ENCODE results near the gene MFAP1. TPM values are rescaled to one million over a fixed set of nuclear protein-coding genes. Genes with fewer than 3 reads are reported as not detected.

MFAP1 gene
- polyA plus RNA-seq, 1 donor from 2014 or later: 37.7 TPM

GRCh38 chr15:43789409-43789808 lies 35.1 kb downstream of the MFAP1 start:
- H3K9ac ChIP-seq (ENCODE audit: low read length): no peak overlapping the region
- no peaks in the 10 kb centered on the region for H3K27me3 ChIP-seq (ENCODE audit: insufficient read depth, low read depth, low read length)
- H3K27ac ChIP-seq (ENCODE audit: low read length): no peak overlapping the region
- no peak overlapping the region for H3K4me2 ChIP-seq (ENCODE audit: low read length)
- H3K36me3 ChIP-seq (ENCODE audit: insufficient read depth, low read length): peaks cover 4% of the 10 kb centered on the region
- H3K9me2 ChIP-seq (ENCODE audit: insufficient read depth, low read length): no peaks in the 10 kb centered on the region
- no peaks in the 10 kb centered on the region for H4K20me1 ChIP-seq (ENCODE audit: insufficient read depth)
- no peak overlapping the region for H3K4me3 ChIP-seq (ENCODE audit: low read length)
- no peaks in the 10 kb centered on the region for H3K9me3 ChIP-seq (ENCODE audit: low read length)
- no peak for TF ChIP-seq TAF1 (IDR thresholded peaks at IDR 0.05; ENCODE audit: low read depth)
- TF ChIP-seq SMC3 (conservative IDR thresholded peaks at IDR 0.05; ENCODE audit: poor library complexity): no peak
- no peak for TF ChIP-seq POLR2AphosphoS5 (IDR thresholded peaks at IDR 0.05)
- TF ChIP-seq, protein P1, sequence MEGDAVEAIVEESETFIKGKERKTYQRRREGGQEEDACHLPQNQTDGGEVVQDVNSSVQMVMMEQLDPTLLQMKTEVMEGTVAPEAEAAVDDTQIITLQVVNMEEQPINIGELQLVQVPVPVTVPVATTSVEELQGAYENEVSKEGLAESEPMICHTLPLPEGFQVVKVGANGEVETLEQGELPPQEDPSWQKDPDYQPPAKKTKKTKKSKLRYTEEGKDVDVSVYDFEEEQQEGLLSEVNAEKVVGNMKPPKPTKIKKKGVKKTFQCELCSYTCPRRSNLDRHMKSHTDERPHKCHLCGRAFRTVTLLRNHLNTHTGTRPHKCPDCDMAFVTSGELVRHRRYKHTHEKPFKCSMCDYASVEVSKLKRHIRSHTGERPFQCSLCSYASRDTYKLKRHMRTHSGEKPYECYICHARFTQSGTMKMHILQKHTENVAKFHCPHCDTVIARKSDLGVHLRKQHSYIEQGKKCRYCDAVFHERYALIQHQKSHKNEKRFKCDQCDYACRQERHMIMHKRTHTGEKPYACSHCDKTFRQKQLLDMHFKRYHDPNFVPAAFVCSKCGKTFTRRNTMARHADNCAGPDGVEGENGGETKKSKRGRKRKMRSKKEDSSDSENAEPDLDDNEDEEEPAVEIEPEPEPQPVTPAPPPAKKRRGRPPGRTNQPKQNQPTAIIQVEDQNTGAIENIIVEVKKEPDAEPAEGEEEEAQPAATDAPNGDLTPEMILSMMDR (IDR thresholded peaks at IDR 0.05; ENCODE audit: poor library complexity, severe bottlenecking): no peak
- TF ChIP-seq EZH2 (IDR thresholded peaks at IDR 0.05; ENCODE audit: borderline replicate concordance, insufficient read depth, low read length, poor library complexity, severe bottlenecking): no peak
- no peak for TF ChIP-seq EP300 (conservative IDR thresholded peaks at IDR 0.05; ENCODE audit: poor library complexity, severe bottlenecking)
- peaks cover 13% of the 10 kb centered on the region for H3K79me2 ChIP-seq (replicated peaks; ENCODE audit: insufficient read depth, low read length)
- no peaks in the 10 kb centered on the region for H3F3A ChIP-seq (ENCODE audit: insufficient read depth, low read length, poor library complexity, severe bottlenecking)
- no peak overlapping the region for H2AFZ ChIP-seq (ENCODE audit: low read depth, low read length)

DNA sequence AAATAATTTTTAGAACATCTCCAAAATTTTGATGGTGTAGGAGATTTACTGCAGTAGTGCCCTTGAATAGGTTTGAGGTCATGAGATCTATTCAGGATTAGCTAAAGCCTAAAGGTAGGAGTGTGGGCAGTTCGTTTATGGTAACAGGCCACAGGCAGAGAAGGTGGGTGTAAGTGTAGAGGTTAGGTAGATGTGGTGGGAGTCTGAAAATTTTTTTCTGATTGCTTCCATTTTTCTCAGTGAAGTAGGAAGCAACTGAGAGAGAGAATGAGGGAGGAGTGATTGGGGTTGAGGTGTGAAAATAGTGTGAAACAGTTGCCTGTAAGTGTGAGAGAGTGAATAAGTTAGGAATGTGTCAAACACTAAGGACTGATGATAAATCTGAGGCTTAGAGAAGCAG lies 45.5 kb downstream of the MFAP1 start:
- H2AFZ ChIP-seq (ENCODE audit: low read depth, low read length): no peak overlapping the region
- H3K9me2 ChIP-seq (ENCODE audit: insufficient read depth, low read length): no peaks in the 10 kb centered on the region
- TF ChIP-seq, protein P1 (IDR thresholded peaks at IDR 0.05; ENCODE audit: poor library complexity, severe bottlenecking): no peak
- TF ChIP-seq RAD21 (conservative IDR thresholded peaks at IDR 0.05) (no peak), MXI1 (conservative IDR thresholded peaks at IDR 0.05; ENCODE audit: poor library complexity, severe bottlenecking) (no peak), TAF1 (IDR thresholded peaks at IDR 0.05; ENCODE audit: low read depth) (no peak), EP300 (conservative IDR thresholded peaks at IDR 0.05; ENCODE audit: poor library complexity, severe bottlenecking) (no peak), REST (IDR thresholded peaks at IDR 0.05; ENCODE audit: borderline replicate concordance) (no peak), SMC3 (conservative IDR thresholded peaks at IDR 0.05; ENCODE audit: poor library complexity) (no peak), EZH2 (IDR thresholded peaks at IDR 0.05; ENCODE audit: borderline replicate concordance, insufficient read depth, low read length, poor library complexity, severe bottlenecking) (no peak), POLR2AphosphoS5 (IDR thresholded peaks at IDR 0.05) (no peak)
- no peak overlapping the region for H3K4me3 ChIP-seq (ENCODE audit: low read length)
- H4K20me1 ChIP-seq (ENCODE audit: insufficient read depth): no peaks in the 10 kb centered on the region
- peaks cover 18% of the 10 kb centered on the region for H3K27me3 ChIP-seq (ENCODE audit: insufficient read depth, low read depth, low read length)
- no peaks in the 10 kb centered on the region for H3K36me3 ChIP-seq (ENCODE audit: insufficient read depth, low read length)
- no peak overlapping the region for H3K27ac ChIP-seq (ENCODE audit: low read length)
- H3K79me2 ChIP-seq (replicated peaks; ENCODE audit: insufficient read depth, low read length): no peaks in the 10 kb centered on the region
- H3F3A ChIP-seq (ENCODE audit: insufficient read depth, low read length, poor library complexity, severe bottlenecking): no peaks in the 10 kb centered on the region
- H3K4me2 ChIP-seq (ENCODE audit: low read length): no peak overlapping the region
- no peak overlapping the region for H3K9ac ChIP-seq (ENCODE audit: low read length)
- no peaks in the 10 kb centered on the region for H3K9me3 ChIP-seq (ENCODE audit: low read length)

All from neural cell (in vitro differentiated cells).